ENCODE data around the gene TH.
A peak's percentile ranks its signal among the peaks of the same experiment; 100 is the strongest.

The TH gene
- total RNA-seq, result 0 reads per million in 2 donors

DNA sequence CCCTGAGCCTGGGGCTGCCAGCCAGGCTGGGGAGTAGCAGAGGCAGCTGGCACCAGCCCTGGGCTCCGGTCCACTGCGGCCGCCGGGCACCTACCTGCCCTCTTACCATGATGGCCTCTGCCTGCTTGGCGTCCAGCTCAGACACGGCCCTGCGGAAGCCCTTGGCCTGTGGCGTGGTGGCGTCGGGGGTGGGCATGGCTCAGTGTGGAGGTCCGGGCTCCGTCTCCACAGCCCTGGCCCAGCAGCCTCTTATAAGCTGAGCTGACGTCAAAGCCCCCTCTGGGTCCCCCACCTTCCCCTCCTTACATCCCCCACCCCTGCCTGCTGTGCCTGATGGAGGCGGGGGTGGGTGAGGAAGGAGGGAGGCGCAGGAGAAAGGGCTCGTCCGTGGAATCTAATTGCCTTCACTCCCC lies at the start of gene TH:
TH (minus strand) TSS at position 225 of the 413 bp plus-strand sequence; CDS start at position 196, 29 bp downstream.
- DNase-seq, result no peak

DNA sequence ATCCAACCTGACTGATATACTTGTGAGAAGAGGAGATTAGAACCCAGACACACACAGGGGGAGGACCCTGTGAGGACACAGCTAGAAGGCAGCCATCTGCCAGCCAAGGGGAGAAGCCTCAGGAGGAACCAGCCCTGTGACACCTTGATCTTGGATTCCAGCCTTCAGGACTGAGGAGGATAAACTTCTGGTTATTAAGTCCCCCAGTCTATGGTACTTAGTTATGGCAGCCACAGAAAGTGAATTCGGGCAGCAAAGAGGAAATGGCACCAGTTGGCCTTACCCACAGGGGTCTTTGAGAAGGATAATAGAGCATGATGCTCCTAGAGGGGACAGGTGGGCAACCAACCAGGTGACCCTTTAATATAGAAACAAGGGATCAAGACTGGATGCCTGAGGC lies 49.4 kb upstream of the TH start:
- no peak for DNase-seq

DNA sequence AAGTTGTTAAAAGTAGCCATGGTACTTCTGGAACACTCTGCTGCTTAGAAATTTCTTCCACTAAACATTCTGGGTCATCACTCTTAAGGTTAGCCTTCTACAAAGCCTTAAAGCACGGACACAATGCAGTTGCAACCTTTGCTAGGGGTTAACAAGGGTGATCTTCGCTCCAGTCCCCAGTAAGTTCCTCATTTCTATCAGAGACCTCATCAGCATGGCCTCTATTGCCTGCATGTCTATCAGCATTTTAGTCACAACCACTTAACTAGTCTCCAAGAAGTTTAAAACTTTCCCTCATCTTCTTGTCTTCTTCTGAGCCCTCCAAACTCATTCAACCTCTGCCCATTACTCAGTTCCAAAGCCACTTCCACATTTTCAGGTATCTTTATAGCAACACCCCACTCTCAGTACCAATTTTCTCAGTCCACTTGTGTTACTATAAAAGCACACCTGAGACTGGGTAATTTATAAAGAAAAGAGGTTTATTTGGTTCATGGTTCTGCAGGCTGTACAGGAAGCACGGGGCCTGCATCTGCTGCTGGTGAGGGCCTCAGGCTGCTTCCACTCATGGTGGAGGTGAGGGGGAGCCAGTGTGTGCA lies 48.7 kb upstream of the TH start:
- no peak for DNase-seq

DNA sequence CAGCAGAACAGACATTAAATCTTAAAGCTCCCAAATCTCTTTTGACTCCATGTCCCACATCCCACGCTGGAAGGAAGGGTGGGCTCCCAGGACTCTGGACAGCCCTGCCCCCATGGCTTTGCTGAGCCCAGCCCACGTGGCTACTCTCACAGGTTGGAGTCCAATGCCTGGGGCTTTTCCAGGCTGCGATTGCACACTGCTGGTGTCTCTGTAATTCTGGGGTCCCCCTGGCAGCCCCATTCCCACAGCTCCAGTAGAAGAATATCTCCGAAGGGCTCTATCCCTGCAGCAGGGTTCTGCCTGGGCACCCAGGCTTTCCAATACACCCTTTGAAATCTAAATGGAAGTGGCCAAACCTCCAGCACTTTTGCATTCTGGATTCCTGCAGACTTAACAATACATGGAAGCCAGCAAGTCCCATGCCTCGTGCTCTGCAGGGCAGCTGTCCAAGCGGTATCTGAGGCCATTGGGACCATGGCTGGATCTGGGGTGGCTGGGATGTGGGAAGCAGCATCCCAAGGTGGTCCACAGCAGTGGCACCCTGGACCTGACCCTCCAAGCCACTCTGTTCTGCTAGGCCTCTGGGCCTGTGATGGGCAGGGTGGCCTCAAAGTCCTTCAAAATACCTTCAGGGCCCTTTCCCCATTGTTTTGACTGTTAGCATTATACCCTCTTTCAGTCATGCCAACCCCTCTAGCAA lies 47.9 kb upstream of the TH start:
- no peak for DNase-seq

DNA sequence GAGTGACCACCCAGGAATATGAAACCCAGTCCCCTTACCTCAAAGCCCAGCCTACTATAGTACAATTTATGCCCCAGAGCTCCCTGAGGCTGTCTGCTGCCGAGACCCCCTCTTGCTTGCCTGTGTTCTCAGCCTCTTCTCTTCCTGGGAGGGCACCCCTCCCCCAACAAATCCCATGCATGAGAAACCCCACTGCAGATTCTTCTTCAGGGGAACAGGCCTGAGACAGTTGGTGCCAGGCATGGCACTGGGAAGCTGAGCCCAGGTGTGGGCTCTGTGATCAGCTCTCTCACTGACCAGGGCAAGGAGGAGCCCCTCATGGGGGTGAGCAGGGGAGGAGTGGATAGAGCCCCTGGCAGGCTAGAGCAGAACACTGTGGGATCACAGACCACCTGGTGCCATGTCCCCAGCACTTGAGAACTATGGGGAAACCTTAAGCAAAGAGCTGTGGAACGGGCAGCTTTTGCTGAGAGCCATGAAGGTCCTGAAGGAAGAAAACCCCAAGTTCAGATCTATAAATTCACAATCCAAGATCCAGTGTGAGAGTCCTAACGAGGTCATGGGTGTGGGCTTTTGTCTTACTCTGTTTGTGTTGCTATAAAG lies 46.5 kb upstream of the TH start:
- DNase-seq, result no peak

DNA sequence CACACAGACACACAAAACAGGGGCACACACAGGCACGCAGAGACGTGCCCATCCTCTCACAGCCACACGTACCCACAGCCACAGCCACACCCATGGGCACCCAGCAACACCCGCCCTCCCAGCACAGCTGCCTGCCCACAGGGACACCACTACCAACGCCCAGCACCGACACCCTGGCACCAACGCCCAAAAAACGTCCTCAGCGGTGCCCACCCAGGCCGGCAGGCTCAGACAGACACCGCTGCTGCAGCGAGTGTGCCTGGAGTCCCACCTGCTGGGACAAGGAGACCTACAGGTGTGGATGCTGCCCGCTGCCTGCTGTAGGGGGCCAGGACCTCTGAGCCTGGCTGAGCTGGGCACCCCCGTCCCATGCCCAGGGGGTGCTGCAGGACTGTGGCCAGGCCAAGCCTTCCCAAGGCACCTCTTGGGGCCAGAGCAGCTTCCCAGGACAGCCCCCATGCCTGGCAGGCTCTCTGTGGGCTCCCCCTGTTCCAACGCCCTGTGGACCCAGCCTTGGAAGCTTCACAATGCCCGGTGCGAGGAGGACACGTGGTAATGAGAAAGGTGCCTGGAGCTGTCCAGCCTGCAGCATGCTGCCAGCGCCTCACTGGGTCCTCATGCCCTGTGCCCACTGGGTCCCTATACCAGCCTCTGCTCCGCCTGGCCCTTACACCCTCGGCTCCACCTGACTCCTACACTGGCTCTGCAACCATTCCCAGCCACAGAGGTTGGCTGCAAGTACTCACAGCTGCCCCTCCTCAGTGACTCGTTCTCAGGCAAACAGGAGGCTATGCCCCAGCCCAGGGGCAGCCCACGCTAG lies 45.8 kb upstream of the TH start:
- peak in 2 of 5 experiments; percentile 33 to 43 for DNase-seq

DNA sequence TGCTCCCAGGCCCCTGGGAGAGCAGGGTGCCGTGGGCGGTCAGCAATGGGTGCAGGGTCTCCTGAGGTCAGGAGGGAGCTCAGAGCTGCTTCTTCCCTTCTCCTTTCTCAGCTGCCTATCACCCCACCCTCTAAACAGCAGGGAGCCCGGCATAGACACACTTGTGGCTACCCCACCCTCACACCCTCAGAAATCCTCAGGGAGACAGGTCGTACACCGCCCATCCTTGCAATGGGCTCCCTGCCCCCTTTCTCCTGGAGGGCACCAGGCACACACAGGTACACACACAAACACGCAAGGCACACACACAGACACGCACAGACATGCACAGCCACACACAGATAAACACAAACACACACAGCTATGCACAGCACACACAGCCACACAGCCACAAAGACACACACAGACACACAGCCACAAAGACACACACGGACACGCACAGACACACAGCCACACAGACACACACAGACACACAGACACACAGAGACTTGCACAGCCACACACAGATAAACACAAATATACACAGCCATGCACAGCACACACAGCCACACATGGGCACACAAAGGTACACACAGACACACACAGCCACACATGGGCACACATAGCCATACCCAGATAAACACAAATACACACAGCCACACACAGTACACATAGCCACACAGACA lies 44.9 kb upstream of the TH start:
- DNase-seq, result no peak

DNA sequence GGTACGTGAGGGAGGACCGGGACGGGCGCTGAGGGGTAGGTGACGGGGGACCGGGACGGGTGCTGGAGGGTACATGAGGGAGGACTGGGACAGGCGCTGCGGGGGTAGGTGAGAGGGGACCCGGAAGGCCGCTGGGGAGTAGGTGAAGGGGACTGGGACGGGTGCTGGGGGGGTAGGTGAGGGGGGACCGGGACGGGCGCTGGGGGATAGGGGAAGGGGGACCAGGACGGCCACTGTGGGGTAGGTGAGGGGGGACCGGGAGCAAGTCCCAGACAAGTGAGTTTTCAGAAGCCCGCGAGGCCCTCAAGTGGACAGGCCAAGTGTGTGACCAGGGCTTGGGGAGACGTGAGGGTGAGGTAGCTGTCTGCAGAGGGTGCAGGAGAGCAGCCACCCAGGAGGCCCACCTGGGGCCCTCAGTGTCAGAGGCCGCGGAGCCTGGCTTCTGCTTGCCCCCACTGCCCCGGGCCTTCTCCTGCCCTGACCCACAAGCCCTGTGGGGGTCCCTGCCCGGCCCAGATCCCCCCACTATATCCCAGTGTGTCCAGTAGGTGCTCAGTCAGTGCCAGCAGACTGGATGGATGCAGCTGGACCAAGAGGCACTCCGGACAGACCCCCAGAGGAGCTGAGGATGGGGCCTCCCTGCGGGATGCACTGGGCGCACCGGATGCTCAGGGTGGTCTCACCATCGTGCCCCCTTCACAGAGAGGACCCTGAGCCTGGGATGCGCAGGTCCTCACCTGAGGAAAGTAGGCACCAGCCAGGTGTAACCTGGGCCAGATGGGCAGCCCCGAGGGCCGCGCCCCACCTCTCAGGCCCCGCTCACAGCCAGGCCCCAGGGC lies 44.2 kb upstream of the TH start:
- DNase-seq, result no peak

DNA sequence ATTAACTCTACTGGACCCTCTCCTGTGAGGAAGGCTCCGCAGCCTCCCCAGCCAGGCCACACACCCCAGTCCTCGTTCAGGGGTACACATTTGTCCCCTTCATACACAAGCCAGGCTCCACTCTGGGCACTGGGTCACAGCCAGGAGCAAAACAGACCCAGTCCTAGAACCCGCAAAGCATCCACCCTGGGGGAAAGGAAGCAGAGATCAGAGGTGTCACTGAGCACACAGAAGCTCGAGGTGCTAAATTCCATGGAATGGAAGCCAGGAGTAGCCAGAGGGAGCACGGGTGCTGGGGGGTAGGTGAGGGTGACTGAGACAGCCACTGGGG lies 43.6 kb upstream of the TH start:
- DNase-seq, result no peak

DNA sequence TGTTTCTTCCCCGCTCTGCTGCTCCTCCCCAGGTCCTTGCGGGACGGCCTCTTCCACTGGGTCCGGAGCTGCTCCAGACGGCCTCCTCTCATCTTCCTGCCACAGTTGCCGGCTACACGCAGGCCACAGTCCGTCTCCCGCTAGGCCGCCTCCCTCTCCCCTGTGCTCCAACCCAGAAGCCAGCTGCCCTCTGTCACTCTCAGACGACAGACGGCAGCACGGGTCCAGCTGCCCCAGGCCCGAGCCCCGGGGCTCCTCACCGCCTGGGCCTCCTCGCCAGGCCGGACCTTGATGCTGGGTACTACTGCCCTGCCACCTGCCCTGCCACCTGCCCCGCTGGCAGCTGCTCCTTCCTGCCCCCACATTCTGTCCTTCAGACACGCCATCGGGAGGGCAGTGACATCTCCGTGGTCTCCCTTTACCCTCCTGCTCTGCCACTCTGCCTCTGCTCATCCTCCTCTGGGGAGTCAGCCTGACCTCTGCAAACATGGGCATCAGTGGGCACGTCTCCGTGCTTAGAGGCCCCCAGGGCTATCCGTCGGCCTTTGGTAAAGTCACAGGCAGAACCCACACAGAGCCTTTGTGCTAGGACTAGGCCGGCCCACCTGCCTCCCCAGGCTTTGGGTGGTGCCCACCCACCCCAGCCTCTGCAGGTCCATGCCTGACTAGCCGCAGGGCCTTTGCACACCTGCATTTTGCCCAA lies 43.1 kb upstream of the TH start:
- DNase-seq, result no peak

DNA sequence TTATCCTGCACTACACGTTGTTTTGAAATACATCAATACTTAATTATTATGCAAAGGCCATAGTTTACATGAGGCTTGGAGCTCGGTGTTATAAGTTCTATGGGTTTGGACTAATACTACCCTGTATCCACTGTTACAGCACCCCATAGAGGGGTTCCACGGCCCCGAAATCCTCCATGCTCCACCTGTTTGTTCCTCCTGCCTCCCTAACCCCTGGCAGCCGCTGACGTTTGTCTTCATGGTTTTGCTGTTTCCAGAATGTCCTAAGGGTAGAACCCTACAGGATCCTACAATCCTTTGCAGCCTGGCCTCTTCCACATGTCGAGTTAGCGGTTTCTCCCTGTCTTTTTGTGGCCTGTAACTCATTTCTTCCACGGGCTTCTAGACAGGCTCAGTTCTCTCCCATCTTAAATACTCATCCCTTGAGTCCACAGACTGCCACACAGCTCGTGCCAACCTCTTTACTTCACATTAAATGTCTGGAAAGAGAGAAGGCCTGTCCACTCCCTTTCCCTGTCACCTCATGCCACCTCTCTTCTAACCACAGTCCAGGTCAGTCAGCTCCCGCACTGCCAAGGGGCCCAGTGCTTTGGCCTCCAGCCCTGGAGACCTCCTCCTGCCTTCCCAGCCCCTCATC lies 42.4 kb upstream of the TH start:
- DNase-seq, result no peak

DNA sequence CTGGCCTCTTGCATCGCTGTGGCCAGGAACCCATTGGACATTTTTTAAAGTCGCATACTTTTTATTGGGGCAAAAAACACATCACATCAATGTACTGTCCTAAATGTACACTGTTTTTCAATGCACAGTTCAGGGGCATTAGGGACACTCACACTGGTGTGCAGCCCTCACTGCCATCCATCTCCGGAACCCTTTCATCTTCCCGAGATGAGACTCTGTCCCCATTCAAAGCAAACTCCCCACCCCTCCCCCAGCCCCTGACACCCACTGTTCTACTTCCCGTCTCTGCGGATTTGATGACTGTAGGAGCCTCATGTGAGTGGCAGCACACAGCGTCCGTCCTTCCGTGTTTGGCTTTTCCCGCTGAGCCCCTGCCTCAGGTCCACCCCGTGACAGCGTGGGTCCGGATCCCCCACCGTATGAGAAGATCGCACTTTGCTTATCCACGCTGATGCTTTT lies 41.8 kb upstream of the TH start:
- peak in 1 of 5 experiments; percentile 32 for DNase-seq

DNA sequence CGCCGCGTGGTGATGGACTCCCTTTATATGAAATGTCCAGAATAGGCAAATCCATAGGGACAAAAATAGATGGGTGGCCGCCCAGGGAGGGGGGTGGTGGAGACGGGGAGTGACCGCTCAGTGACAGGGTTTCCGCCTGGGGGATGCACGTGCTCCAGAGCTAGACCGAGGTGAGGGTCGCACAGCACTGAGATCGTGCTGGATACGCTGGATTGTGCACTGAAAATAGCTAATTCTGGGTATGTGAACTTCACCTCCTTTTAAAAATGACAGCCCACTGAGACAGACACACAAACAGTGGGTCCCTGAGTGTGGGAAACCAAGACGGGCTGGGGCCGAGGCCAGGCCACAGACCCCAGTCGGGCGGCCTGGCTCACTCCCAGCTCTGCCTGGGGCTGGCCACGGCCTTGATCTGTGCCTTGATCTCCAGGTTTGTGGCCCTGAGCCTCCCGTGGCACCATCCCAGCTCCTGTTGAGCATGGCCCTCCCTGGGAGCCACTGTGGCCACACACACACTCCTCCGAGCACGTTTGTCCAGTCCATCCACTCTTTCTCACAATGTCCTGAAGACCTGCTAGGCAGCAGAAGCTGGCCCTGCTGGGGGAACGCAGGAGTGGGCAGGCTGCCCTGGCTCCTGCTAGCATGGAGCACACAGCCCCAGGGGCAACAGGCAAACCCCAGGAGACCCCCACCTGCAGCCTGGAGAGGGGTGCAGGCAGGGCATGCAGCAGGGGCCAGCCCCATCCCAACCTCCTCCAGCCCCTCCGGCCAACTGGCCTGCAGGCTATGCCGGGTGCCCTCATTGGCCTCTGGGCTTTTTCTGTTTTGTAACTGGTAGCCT lies 41.0 kb upstream of the TH start:
- peak in 1 of 5 experiments; percentile 6 for DNase-seq

DNA sequence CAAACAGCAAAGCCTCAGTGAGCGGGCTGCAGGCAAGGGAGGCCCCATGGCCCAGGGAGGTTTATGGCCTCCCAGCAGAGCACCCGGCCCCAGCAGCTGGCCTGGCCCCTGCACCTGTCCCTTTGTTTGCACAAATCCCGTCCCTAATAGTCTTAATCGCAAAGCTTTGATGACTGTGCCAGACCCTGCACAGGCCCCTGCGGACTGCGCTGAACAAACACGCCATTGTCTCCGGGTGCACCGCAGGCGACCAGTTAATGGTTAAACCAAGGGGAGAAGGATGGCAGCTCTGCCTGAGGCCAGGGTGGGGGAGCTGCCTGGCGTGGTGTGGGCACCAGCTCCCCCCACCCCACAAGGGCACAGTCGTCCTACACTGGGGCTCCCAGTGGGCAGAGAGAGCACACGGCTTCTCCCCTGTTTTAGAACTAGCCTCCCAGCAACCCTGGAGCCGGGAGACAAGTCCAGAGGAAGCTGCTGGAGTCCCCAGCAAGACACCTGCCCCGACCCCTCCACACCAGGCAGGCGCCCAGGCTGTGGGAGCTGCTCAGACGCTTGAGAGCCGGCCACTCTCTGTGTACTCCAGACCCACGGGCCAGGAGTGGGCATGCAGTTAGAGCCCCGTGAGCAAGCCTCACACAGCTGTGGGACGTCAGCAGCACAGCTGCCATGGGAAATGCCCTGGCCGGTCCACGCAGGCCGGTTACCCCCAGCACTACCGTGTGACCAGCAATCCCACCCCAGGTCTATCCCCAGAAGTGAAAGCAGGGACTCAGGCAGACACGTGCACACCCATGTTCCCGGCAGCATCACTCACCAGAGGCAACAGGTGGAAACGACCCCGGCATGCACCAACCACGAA lies 39.7 kb upstream of the TH start:
- no peak for DNase-seq

DNA sequence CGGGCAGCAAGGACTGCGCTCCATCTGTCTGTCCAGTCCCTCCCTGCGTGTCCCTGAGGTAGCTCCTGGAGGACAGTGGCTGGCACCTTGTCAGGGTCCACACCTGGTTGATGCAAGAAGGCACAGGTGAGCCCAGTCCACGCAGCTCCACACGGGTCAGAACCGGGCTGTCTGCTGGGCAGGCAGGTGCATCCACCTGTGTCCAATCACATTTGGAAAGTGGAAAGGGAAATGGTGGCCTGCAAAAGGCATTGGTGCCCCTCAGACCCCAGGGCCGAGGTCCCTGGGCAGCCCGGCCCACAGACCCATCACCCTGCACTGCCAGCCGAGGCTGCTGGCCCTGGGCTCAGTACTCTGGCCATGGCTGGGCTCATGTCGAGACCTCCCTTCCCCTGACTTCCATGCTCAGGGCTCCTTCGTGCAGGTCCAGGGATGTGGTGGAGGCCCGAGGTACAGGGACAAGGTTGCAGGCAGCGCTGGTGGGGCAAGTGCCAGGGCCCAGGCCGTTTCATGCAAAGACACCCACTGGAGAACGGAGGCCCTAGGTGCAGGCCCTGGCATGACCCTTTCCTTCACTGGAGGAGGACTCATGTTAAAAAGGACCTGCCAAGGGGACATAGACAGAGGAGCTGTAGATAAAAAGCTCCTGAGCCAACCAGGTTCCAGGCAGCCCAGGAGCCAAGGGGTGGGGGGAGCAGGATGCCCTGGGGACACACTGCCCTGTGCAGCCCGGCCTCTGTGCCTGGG lies 38.9 kb upstream of the TH start:
- no peak for DNase-seq

DNA sequence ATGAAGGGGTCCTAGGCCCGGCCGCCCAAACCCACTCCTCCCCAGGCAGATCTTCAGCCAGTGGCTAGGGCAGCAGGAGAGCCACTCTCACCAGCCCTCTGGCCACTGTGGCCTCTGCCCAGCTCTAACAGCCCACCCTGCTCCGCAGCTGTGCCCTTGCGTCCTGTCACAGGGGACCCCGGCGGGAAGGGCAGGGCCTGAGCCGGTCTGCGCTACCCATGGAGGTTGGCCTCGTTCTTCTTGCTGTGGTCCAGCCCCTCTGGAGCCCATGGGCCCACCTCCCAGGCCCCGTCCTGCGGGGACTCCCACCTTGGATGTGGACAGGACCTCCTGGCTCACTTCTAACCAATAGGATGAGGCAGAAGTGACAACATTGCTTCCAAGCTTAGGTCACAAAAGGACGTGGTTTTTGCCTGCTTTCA lies 38.3 kb upstream of the TH start:
- no peak for DNase-seq

DNA sequence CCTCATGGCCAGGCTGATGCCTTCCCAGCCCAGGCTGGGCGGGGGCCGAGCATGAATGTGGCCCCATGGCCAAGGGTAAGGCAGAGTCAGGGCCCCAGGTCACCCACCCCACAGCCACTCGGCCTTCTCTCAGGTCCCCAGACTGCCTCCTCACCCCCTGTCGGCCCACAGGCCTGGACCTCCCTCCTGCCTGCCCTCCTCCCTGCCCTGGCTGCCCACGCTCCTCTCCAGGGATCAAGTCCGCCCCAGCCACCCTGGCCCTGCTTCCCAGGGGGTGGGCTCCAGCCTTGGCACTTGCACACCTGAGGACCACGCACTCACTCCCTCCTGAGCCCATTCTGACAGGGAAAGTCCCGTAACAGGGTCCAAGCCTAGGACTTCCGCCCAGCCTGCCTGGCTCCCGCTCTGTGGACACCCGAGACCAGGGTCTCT lies 37.8 kb upstream of the TH start:
- peak in 1 of 5 experiments; percentile 4 for DNase-seq

All from T-helper 2 cell (primary cell).